Loucy (cell line): ENCODE results near the gene AFF3.

Experiments
- EZH2phosphoT487 ChIP-seq: fragments of 200-600 bp; IDR thresholded peaks from 2 replicates; pipeline ENCODE4 v1.6.1; 2018; ENCODE audit warnings: antibody characterized with exemption, mild to moderate bottlenecking, moderate library complexity, borderline replicate concordance
- TF ChIP-seq, protein P1 (sequence below): fragments of 200-600 bp; sonication (generic); conservative IDR thresholded peaks from 2 replicates; pipeline ENCODE4 v1.5.1; 2014; ENCODE audit warnings: mild to moderate bottlenecking, antibody characterized with exemption, low read length

DNA sequence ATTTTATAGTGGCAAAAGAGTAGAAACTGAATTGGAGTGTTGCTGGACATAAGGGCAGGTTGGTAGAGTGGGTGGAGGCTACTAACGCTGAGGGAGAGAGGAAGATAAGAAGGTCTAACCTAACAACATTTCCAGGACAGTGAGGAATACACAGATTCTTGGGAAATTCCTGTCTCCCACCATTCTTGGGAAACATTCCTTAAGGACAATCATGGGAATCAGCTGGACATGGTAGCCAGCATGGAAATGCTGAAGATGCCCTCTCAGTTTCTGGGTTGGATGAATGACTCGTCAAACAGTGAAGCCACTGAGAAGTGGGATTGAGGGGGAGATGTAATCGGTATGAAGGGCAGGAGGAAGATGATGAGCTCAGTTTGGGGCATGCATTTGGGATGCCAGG, 265.4 kb downstream of the AFF3 start:
- TF ChIP-seq, protein P1, sequence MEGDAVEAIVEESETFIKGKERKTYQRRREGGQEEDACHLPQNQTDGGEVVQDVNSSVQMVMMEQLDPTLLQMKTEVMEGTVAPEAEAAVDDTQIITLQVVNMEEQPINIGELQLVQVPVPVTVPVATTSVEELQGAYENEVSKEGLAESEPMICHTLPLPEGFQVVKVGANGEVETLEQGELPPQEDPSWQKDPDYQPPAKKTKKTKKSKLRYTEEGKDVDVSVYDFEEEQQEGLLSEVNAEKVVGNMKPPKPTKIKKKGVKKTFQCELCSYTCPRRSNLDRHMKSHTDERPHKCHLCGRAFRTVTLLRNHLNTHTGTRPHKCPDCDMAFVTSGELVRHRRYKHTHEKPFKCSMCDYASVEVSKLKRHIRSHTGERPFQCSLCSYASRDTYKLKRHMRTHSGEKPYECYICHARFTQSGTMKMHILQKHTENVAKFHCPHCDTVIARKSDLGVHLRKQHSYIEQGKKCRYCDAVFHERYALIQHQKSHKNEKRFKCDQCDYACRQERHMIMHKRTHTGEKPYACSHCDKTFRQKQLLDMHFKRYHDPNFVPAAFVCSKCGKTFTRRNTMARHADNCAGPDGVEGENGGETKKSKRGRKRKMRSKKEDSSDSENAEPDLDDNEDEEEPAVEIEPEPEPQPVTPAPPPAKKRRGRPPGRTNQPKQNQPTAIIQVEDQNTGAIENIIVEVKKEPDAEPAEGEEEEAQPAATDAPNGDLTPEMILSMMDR, result no peak
- TF ChIP-seq EZH2phosphoT487, result no peak
